GM12892 (cell line): ENCODE measurements around the gene LRRN2.

Source experiments
- POLR2A ChIP-seq: IDR thresholded peaks from 2 replicates; pipeline ENCODE4 v1.6.1; 2011; ENCODE audit warnings: low read depth, low read length, control low read depth
- POLR2AphosphoS5 ChIP-seq: IDR thresholded peaks from 2 replicates; pipeline ENCODE4 v1.6.1; 2011; ENCODE audit warnings: low read depth, low read length, control low read depth
- TAF1 ChIP-seq: IDR thresholded peaks from 2 replicates; pipeline ENCODE4 v1.6.1; 2011; ENCODE audit warnings: low read depth, mild to moderate bottlenecking, control low read depth, low read length, borderline replicate concordance

- TF ChIP-seq POLR2A (no peak), TAF1 (no peak), POLR2AphosphoS5 (no peak)
Measured at GRCh38 chr1:204598319-204598969, 87.1 kb downstream of the LRRN2 start.
